Calu3 (cell line): ENCODE results near the gene KIF5A. TPM values are rescaled to one million over a fixed set of nuclear protein-coding genes. Genes with fewer than 3 reads are reported as not detected.
A peak's percentile ranks its signal among the peaks of the same experiment; 100 is the strongest.

Source experiments
- BruUV-seq: library from RNA; stranded (reverse); fragments of 400-500 nt; replicated peaks from 2 replicates; lab custom pipeline; 2021; lab: Mats Ljungman, UMichigan
- CTCF ChIA-PET: fragments of 300-600 bp; sonication (Branson Sonifier 250); formaldehyde crosslinking; loops from one replicate; lab custom pipeline; 2022; ENCODE audit warnings: antibody characterized with exemption; lab: Charles Lee
- DNase-seq: peaks from one replicate; pipeline ENCODE4 v3.0.0; 2022
- H3K27ac Mint-ChIP-seq: one replicate; pipeline ENCODE4 v1.8.0; 2022; ENCODE audit warnings: mixed read lengths; ENCODE audit not compliant: unreplicated experiment
- H3K27me3 Mint-ChIP-seq: one replicate; pipeline ENCODE4 v1.8.0; 2022; ENCODE audit warnings: mixed read lengths; ENCODE audit not compliant: unreplicated experiment
- H3K36me3 Mint-ChIP-seq: one replicate; pipeline ENCODE4 v1.8.0; 2022; ENCODE audit warnings: mild to moderate bottlenecking, moderate library complexity, mixed read lengths; ENCODE audit not compliant: insufficient read depth, unreplicated experiment
- H3K4me1 Mint-ChIP-seq: one replicate; pipeline ENCODE4 v1.8.0; 2022; ENCODE audit warnings: mild to moderate bottlenecking, low read depth, mixed read lengths; ENCODE audit not compliant: unreplicated experiment
- H3K4me3 Mint-ChIP-seq: one replicate; pipeline ENCODE4 v1.8.0; 2022; ENCODE audit warnings: mild to moderate bottlenecking, low read depth, moderate library complexity, mixed read lengths; ENCODE audit not compliant: unreplicated experiment
- H3K9me3 Mint-ChIP-seq: one replicate; pipeline ENCODE4 v1.8.0; 2022; ENCODE audit warnings: low read depth, mixed read lengths; ENCODE audit not compliant: unreplicated experiment
- CTCF ChIP-seq: fragments of 200-600 bp; IDR thresholded peaks from one replicate; pipeline ENCODE4 v1.8.0; 2022; ENCODE audit warnings: antibody characterized with exemption; ENCODE audit not compliant: unreplicated experiment
- intact Hi-C: fragments of 100-400 bp; cut with micrococcal nuclease; formaldehyde crosslinking; loops from one replicate; pipeline ENCODE4 v1.10.0; 2022; ENCODE audit not compliant: unreplicated experiment
- total RNA-seq: library from RNA; stranded (reverse); gene quantifications from 2 replicates; pipeline ENCODE4 v1.2.3, GENCODE V29; 2022

Gene KIF5A
- total RNA-seq, 1 experiment from 2014 or later, result not detected

GRCh38 chr12:57590479-57590863, 40.6 kb downstream of the KIF5A start:
- Mint-ChIP-seq H3K27me3 (peaks cover 12% of the 10 kb centered on the region), H3K9me3 (peaks cover 3% of the 10 kb centered on the region), H3K27ac (peak overlapping the region; percentile 94), H3K36me3 (peaks cover 23% of the 10 kb centered on the region), H3K4me3 (peak overlapping the region; percentile 93), H3K4me1 (peaks cover 22% of the 10 kb centered on the region)
- CTCF ChIA-PET, result interaction anchor here (0.7 to 1.0 kb wide), 2 partner anchors 53 to 212 kb away, joined by 3 to 6 read pairs; no protein-coding TSS in a partner anchor
- intact Hi-C loops, result no loop called here
- TF ChIP-seq CTCF, result no peak
- DNase-seq, result no peak
- no TSS peak for BruUV-seq

DNA sequence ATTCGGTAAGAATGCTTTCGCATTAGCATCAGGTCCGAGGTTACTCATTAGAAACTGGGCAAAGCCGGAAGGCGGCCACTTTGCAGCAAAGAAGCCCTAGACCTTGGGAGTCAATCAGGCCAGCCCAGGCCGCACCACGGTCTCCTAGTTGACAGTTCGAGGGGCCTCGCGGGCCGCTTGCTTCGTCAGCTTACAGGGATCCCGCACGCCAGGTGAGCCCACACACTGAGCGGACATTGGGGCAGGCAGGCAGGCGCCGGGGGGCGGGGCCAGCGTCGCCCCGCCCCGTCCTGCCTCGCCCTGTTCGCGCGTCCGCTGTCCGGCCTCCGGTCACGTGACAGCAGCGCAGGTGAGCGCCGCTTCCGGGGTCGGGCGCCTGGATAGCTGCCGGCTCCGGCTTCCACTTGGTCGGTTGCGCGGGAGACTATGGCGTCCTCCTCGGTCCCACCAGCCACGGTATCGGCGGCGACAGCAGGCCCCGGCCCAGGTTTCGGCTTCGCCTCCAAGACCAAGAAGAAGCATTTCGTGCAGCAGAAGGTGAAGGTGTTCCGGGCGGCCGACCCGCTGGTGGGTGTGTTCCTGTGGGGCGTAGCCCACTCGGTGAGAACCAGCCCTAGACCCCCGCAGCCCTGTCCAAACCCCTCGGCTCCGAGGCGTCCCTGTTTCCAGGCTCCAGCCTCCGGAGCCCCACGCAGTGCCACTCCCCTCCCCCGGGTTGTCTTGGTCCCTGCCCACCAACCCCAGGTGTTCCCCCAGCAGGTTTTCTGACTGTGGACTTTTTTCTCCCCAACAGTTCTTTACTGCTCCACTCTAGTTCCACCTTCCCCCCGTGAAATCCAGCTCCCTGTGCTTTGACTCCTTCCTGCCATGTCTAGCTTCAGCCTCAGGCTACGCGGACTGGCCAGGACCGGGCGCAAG, 41.3 kb downstream of the KIF5A start, which contains the start of gene PIP4K2C:
Gene PIP4K2C (plus strand): TSS at position 329 of the 918 bp plus-strand sequence. CDS start 98 bp downstream, at position 427.
- DNase-seq, result peak; percentile 92
- Mint-ChIP-seq H3K36me3 (peaks cover 27% of the 10 kb centered on the region), H3K4me1 (peaks cover 22% of the 10 kb centered on the region), H3K4me3 (peak within 1 kb of the TSS; percentile 93), H3K27ac (peak within 1 kb of the TSS; percentile 94), H3K27me3 (peaks cover 12% of the 10 kb centered on the region), H3K9me3 (peaks cover 3% of the 10 kb centered on the region)
- CTCF ChIA-PET, result interaction anchor here (0.6 to 1.0 kb wide), 4 partner anchors 8 to 103 kb away, joined by 3 to 7 read pairs (median 4); partner anchors contain the start of gene OS9
- intact Hi-C loops, result no loop called here
- BruUV-seq, result TSS peak; percentile 50
- no peak for TF ChIP-seq CTCF

- BruUV-seq, result no TSS peak
- intact Hi-C loops, result no loop called here
- Mint-ChIP-seq H3K36me3 (peaks cover 30% of the 10 kb centered on the region), H3K27ac (peak overlapping the region; percentile 94), H3K27me3 (peaks cover 12% of the 10 kb centered on the region), H3K4me1 (peaks cover 22% of the 10 kb centered on the region), H3K4me3 (peak overlapping the region; percentile 93), H3K9me3 (peaks cover 3% of the 10 kb centered on the region)
- peak; percentile 43 for DNase-seq
- TF ChIP-seq CTCF, result no peak
- CTCF ChIA-PET, result interaction anchor here (0.9 to 1.0 kb wide), 2 partner anchors 9 to 102 kb away, joined by 3 to 4 read pairs; partner anchors contain the start of gene OS9
Measured at GRCh38 chr12:57591782-57592325, 42.0 kb downstream of the KIF5A start.

- CTCF ChIA-PET, result interaction anchor here (0.7 to 1.5 kb wide), 3 partner anchors 9 to 280 kb away, joined by 3 to 5 read pairs (median 4); no protein-coding TSS in a partner anchor
- peaks cover 12% of the 10 kb centered on the region for H3K27me3 Mint-ChIP-seq
- H3K4me1 Mint-ChIP-seq, result peaks cover 22% of the 10 kb centered on the region
- H3K36me3 Mint-ChIP-seq, result peaks cover 30% of the 10 kb centered on the region
- H3K27ac Mint-ChIP-seq, result no peak overlapping the region
- no peak for DNase-seq
- TF ChIP-seq CTCF, result no peak
- BruUV-seq, result no TSS peak
- peak overlapping the region; percentile 93 for H3K4me3 Mint-ChIP-seq
- intact Hi-C loops, result no loop called here
- H3K9me3 Mint-ChIP-seq, result peaks cover 3% of the 10 kb centered on the region
Measured at GRCh38 chr12:57592551-57593165, 42.8 kb downstream of the KIF5A start.
